NCI-H748 treated with DMSO at 0.1 percent for 48 hours (cell line): ENCODE data around the gene ANKRD13D.

Experiments used
- DNase-seq: peaks from one replicate; lab custom pipeline; 2025; lab: John Stamatoyannopoulos, UW

ANKRD13D gene

GRCh38 chr11:67302571-67303131 is 13.5 kb downstream of the ANKRD13D start:
- DNase-seq, result no peak

GRCh38 chr11:67303132-67303834 is 14.2 kb downstream of the ANKRD13D start, which contains the start of gene SSH3:
SSH3 (plus strand) TSS chr11:67303530; CDS start chr11:67303626, 96 bp downstream.
- peak; percentile 41 for DNase-seq

DNA sequence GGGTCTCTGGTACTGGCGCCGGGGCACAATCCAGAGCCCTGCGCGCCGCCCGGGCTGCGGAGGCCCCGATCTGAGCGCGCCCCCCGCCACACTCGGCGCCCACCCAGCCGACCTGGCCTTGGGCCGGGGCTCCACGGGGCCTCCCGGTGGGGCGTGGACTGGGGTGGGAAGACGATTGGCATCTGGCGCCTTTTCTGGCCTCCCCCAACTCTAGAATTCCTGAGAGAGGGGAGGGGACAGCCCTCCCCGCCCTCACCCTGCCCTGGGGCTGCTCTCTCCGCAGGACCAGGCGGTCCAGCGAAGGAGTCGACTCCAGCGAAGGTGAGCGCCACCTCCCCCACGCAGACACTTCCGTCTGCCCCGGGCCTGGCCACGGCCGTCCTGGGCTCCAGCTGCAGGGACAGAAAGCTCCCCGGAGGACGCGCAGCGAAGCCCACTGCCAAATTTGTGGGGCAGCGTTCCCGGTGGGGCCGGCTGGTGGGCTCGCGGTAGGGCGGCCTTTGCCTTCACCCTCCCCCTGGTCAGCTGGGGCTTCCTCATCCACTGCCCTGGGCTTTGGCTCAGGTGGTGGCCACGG is 14.8 kb downstream of the ANKRD13D start:
- DNase-seq, result no peak

DNA sequence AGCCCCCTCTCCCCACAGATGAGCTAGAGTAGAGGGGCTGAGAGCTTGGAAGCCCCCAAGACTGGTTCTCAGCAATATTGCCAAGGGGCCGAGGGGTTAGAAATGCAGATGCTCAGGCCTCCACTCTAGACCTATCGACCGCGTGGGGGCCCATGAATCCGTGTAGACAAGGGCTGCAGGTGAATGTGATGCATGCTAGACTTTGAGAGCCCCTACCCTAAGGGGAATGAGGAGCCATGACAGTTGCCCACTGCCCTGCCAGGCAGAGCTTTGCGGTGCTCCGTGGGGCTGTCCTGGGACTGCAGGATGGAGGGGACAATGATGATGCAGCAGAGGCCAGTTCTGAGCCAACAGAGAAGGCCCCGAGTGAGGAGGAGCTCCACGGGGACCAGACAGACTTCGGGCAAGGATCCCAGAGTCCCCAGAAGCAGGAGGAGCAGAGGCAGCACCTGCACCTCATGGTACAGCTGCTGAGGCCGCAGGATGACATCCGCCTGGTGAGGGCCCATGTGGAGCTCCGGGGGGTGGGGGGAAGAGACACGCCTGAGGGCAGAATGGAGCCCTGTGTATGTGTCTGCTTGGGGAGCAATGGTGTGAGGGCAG is 15.5 kb downstream of the ANKRD13D start:
- no peak for DNase-seq

- DNase-seq, result no peak
These were observed 17.9 kb downstream of the ANKRD13D start for GRCh38 chr11:67306769-67307544.

DNA sequence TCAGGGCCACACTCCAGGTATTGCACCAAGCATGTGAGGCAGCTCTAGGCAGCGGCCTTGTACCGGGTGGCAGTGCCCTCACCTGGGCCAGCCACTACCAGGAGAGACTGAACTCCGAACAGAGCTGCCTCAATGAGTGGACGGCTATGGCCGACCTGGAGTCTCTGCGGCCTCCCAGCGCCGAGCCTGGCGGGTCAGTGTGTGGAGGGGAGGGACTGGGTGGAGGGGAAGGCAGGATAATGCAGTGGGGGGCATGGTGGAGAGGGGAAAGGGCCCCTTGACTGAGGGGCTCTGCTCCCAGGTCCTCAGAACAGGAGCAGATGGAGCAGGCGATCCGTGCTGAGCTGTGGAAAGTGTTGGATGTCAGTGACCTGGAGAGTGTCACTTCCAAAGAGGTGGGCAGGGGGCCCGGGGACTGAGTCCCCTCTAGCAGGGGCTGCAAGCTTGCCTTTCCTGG is 18.5 kb downstream of the ANKRD13D start:
- DNase-seq, result no peak

GRCh38 chr11:67308031-67308866 is 19.1 kb downstream of the ANKRD13D start:
- DNase-seq, result no peak

DNA sequence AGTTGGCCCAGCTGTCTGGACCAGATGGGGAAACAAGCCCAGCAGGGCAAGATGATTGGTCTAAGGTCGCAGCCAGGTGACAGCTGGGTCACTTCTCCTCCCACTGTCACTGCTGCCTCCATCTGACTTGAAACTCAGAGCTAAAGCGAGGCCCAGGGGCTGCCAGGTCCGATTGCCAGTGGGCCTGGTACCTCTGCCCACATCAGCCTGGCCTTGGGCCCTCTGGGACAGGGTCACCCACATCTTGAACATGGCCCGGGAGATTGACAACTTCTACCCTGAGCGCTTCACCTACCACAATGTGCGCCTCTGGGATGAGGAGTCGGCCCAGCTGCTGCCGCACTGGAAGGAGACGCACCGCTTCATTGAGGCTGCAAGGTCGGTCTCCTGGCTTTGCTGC is 20.1 kb downstream of the ANKRD13D start:
- no peak for DNase-seq

DNA sequence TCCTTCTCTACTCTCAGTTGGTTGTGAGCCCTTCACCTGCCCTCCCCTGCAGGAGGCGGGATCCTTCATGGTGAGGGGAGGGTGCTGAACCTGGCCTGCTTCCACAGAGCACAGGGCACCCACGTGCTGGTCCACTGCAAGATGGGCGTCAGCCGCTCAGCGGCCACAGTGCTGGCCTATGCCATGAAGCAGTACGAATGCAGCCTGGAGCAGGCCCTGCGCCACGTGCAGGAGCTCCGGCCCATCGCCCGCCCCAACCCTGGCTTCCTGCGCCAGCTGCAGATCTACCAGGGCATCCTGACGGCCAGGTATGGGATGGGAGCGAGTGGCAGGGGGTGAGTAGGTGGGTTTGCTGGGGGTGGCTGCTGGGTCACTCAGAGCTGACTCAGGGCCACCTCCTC is 20.6 kb downstream of the ANKRD13D start:
- no peak for DNase-seq

DNA sequence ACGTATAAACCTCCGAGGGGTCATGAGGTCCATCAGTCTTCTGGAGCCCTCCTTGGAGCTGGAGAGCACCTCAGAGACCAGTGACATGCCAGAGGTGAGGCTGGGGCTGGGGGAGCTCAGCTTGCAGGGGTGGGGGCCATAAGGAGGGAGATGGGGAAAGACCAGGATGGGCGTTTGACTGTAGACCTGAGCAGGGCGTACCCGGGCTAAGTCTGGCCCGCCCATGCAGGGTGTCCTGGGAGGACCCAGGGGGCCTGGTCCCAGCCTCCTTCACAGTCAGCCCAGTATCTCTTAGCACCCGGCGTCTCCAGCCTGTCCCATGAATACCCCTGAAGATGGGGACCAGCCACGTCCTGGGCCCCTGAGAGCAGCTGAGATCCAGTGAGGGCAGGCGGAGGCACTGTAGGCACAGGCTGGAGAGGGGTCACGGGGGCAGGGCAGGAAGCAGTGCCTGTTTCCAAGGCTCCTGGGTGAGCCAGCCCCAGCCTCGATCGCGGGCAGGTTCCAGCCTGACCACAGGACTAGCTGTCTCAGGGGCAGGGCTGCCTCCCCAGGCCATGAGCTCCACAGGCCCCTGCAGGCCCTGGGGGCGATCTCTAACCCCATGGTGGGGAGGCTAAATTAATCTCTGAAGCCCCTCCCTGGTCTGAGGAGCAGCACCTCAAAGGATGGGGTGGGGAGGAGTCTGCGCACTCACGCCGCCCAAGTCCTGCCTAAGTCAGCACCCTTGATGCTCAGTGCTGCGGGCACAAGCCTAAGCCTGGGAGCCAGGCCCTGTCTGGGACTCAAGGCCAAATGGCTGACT is 21.3 kb downstream of the ANKRD13D start:
- no peak for DNase-seq

- DNase-seq, result no peak
These were observed 22.0 kb downstream of the ANKRD13D start for GRCh38 chr11:67311051-67311555.

DNA sequence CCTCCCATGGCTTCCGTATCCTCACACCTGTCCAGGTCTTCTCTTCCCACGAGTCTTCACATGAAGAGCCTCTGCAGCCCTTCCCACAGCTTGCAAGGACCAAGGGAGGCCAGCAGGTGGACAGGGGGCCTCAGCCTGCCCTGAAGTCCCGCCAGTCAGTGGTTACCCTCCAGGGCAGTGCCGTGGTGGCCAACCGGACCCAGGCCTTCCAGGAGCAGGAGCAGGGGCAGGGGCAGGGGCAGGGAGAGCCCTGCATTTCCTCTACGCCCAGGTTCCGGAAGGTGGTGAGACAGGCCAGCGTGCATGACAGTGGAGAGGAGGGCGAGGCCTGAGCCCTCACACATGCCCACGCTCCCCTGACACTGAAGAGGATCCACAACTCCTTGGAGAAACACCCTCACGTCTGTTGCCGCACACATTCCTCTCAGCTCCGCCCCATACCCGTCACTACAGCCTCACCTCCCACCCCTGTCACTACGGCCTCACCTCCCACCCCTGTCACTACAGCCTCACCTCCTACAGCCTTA is 22.5 kb downstream of the ANKRD13D start:
- no peak for DNase-seq

DNA sequence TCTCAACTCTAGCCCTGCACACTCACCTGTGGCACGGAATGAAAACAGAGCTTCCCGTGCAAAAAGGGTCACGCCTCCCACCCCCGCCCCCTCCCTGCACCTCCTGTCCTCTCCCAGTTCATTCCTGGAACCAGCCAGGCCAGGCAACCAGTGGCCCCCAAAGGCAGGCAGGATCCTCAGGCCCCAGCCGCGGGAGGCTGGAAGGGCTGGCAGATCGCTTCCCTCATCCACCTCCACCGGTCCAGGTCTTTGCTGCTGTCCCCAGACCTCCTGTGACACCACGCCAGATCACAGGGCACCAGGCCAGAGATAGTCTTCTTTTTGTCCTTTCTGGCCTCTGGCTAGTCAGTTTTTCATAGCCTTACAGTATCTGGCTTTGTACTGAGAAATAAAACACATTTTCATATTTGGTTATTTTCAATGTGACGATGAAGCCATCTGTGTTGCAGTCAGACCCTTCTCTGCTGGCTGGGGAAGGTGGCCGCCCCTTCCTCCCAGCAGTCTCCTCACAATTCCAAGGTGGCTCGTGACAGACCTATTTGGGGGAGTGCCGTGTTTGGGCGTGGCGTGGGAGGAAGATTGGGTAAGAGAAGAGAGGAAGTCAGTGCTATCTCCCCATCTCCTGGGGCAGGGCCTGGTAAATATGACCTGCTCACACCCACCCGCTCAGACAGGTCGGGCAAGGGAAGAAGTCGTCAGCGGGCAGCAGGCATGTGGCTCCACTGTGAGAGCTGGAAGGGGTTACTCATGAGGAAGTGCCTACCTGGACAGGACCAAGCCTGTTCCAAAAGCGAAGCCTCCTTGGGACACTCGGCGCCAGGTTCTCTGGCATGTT is 23.3 kb downstream of the ANKRD13D start:
- no peak for DNase-seq

- no peak for DNase-seq
These were observed 24.2 kb downstream of the ANKRD13D start for GRCh38 chr11:67313125-67313890.

DNA sequence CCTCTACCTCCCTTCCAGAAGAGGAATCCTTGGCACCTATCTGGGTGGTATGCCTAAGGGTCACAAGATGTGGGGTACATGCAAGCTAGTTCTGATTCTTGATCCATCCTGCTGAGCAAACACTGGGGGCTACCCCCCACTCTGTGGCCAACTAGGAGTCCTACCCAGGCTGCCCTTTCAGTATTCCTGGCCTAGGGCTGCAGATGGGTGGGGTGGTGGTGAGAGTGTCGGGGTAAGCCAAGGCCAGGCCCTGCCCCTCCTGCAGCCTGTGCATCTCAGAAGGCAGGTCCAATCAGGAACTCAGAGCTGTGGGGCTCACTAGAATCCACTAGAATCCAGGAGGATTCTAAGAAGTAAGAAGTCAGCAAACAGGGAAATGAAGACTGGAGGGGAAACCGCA is 25.1 kb downstream of the ANKRD13D start:
- no peak for DNase-seq

- DNase-seq, result no peak
These were observed 26.3 kb downstream of the ANKRD13D start for GRCh38 chr11:67315325-67315909.

DNA sequence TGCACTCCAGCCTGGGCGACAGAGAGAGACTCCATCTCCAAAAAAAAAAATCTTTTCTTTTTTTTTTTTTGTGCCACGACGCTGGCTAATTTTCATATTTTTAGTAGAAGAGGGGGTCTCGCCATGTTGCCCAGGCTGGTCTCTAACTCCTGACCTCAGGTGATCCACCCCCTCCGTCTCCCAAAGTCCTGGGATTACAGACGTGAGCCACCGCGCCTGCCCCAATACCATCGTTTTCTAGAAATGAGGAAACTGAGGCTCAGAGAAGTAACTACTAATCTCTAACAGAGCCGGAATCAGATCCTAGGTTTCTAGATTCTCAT is 27.7 kb downstream of the ANKRD13D start:
- no peak for DNase-seq
